Measurements from ENCODE around the gene DUOX1. TPM values are rescaled to one million over a fixed set of nuclear protein-coding genes. Genes with fewer than 3 reads are reported as not detected.

The DUOX1 gene
- total and polyA plus RNA-seq, 7 donors = under 0.01 to 1.7 (median 0.79) TPM; not detected in 3

DNA sequence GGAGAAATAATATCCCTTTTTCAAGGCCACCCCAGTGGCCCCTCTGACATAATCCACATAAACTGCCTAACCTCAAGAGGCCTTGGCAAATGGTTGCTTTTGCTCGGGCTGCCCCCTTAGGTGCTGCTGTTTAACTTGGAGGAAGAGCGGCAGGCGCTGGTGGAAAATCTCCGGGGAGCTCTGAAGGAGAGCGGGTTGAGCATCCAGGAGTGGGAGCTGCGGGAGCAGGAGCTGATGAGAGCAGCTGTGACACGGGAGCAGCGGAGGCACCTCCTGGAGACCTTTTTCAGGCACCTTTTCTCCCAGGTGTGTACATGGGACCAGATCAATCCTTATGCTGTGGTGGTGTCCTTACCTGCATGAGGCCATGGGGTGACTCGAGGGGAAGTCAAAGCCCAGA is 15.0 kb downstream of the DUOX1 start:
- Histone ChIP-seq H3K4me1 (no peaks in the 10 kb centered on the region), H3K4me3 (no peak overlapping the region), H3K27me3 (peaks cover 0 to 5% (median 0%) of the 10 kb centered on the region in 3 donors), H3K36me3 (no peaks in the 10 kb centered on the region), H3K9me3 (no peaks in the 10 kb centered on the region), H3K27ac (no peak overlapping the region)
- TF ChIP-seq, protein P1, sequence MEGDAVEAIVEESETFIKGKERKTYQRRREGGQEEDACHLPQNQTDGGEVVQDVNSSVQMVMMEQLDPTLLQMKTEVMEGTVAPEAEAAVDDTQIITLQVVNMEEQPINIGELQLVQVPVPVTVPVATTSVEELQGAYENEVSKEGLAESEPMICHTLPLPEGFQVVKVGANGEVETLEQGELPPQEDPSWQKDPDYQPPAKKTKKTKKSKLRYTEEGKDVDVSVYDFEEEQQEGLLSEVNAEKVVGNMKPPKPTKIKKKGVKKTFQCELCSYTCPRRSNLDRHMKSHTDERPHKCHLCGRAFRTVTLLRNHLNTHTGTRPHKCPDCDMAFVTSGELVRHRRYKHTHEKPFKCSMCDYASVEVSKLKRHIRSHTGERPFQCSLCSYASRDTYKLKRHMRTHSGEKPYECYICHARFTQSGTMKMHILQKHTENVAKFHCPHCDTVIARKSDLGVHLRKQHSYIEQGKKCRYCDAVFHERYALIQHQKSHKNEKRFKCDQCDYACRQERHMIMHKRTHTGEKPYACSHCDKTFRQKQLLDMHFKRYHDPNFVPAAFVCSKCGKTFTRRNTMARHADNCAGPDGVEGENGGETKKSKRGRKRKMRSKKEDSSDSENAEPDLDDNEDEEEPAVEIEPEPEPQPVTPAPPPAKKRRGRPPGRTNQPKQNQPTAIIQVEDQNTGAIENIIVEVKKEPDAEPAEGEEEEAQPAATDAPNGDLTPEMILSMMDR (IDR thresholded peaks at IDR 0.05) = no peak
- TF ChIP-seq POLR2AphosphoS5 (IDR thresholded peaks at IDR 0.05) (no peak), POLR2A (IDR thresholded peaks at IDR 0.05) (no peak), EP300 (IDR thresholded peaks at IDR 0.05) (no peak)
- WGBS, 2 donors = 93% methylated on average over 9 of the region's 9 CpGs
- intact Hi-C loops (cut with DNase I) = no loop called here
- no peak for DNase-seq

DNA sequence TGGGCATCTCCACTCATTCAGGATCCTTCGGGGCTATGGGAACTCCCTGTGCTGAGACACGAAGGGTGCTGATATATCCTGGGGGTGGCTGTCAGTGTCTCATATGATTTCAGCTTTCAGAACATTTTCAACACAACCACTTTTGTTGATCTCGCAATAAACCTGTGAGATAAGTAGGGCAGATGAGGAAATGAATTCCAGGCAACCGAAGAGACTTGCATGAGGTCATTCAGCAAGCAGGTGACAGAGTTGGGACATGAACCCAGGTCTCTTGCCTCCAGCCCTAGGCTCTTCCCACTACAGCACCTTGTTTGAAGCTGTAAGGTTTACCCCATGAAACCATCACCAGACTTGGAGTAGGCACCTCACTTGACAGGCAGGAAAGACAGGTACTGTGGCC is 16.6 kb downstream of the DUOX1 start:
- intact Hi-C loops (cut with DNase I) = no loop called here
- Histone ChIP-seq H3K27me3 (peaks cover 0 to 4% (median 0%) of the 10 kb centered on the region in 3 donors), H3K27ac (no peak overlapping the region), H3K9me3 (no peaks in the 10 kb centered on the region), H3K36me3 (no peaks in the 10 kb centered on the region), H3K4me1 (no peaks in the 10 kb centered on the region), H3K4me3 (no peak overlapping the region)
- DNase-seq = no peak
- TF ChIP-seq POLR2AphosphoS5 (IDR thresholded peaks at IDR 0.05) = no peak
- TF ChIP-seq, protein P1 (IDR thresholded peaks at IDR 0.05) = no peak
- no peak for TF ChIP-seq EP300 (IDR thresholded peaks at IDR 0.05)
- no peak for TF ChIP-seq POLR2A (IDR thresholded peaks at IDR 0.05)
- 18 to 68% methylated on average over 4 of the region's 4 CpGs for WGBS, 2 donors

DNA sequence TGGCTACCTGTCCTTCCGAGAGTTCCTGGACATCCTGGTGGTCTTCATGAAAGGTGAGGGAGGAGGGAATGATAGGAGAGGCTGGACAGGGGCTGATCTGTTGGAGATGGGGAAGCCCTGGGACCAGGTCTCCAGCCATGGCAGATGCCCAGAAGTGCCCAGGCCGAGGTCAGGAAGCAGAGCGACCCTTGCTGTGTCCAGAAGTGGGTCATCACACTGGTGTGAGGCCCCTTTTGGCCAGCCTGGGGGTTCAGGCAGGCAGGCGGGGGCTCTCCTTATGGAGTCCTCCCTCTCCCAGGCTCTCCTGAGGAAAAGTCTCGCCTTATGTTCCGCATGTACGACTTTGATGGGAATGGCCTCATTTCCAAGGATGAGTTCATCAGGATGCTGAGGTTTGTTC is 17.8 kb downstream of the DUOX1 start:
- 95 to 97% methylated on average over 7 of the region's 7 CpGs for WGBS, 2 donors
- DNase-seq = no peak
- no peak overlapping the region for H3K4me3 ChIP-seq
- intact Hi-C loops (cut with DNase I) = no loop called here
- H3K27me3 ChIP-seq = no peaks in the 10 kb centered on the region
- no peak overlapping the region for H3K27ac ChIP-seq
- no peak for TF ChIP-seq POLR2AphosphoS5 (IDR thresholded peaks at IDR 0.05)
- TF ChIP-seq POLR2A (IDR thresholded peaks at IDR 0.05) = no peak
- TF ChIP-seq EP300 (IDR thresholded peaks at IDR 0.05) = no peak
- TF ChIP-seq, protein P1 (IDR thresholded peaks at IDR 0.05) = no peak
- H3K9me3 ChIP-seq = no peaks in the 10 kb centered on the region
- H3K4me1 ChIP-seq = no peaks in the 10 kb centered on the region
- H3K36me3 ChIP-seq = peaks cover 0 to 7% (median 0%) of the 10 kb centered on the region in 4 donors

DNA sequence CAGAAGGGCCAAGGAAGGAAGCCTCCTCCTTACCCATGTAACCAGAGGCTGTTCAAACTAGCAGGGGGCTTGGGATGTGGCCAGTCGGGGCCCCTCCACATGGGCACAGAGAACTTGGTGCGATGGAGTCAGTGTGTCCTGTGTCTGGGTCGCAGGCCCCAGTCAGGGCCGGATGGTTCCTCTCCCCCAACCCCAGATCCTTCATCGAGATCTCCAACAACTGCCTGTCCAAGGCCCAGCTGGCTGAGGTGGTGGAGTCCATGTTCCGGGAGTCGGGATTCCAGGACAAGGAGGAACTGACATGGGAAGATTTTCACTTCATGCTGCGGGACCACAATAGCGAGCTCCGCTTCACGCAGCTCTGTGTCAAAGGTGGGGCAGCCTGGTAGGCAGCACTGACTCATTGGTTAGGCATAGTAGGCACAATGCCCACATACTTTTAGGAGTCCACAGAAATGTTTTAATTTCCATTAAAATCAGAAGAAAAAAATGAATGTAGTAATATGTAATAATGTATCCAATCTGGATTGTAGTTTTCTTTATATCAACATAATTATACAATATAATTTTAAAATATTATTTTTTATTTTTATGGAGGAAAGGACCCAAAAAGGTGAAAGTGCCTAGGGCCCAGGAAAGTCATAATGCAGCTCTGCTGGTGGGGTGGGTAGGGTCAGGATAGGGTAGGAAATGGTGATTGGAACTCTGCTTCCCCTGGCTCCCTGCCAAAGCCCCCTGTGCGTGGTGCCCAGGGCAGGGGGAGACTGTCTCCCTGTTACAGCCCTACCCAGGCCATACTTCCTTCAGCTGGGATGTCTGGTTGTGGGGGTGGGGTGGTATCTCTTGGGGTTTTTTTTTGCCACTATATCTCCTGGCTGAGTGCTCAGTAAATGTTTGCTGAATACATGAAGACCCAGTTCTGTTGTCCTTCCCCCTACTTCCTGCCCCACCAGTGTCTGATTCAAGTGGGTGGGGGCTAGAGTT is 18.6 kb downstream of the DUOX1 start:
- no peaks in the 10 kb centered on the region for H3K9me3 ChIP-seq
- DNase-seq = no peak
- H3K27ac ChIP-seq = no peak overlapping the region
- peaks cover 0 to 7% (median 0%) of the 10 kb centered on the region in 4 donors for H3K36me3 ChIP-seq
- no peak for TF ChIP-seq EP300 (IDR thresholded peaks at IDR 0.05)
- no peak for TF ChIP-seq POLR2AphosphoS5 (IDR thresholded peaks at IDR 0.05)
- TF ChIP-seq, protein P1 (IDR thresholded peaks at IDR 0.05) = no peak
- no peak for TF ChIP-seq POLR2A (IDR thresholded peaks at IDR 0.05)
- H3K27me3 ChIP-seq = no peaks in the 10 kb centered on the region
- intact Hi-C loops (cut with DNase I) = no loop called here
- H3K4me3 ChIP-seq = no peak overlapping the region
- no peaks in the 10 kb centered on the region for H3K4me1 ChIP-seq
- WGBS, 2 donors = 88 to 90% methylated on average over 12 of the region's 12 CpGs

All from sigmoid colon (tissue), 7 donors.